ENCODE measurements around the gene GPR84.
"Not testable (repeated sequence)": the region's sequence is repeated elsewhere in the genome, so short reads cannot be mapped to it uniquely, and the experiment has no call there.

Gene GPR84

GRCh38 chr12:54328595-54329337 lies 35.5 kb downstream of the GPR84 start:
- no peak for DNase-seq (ENCODE audit: low read depth in 2 of 3, low spot score in 2 of 3)

GRCh38 chr12:54325442-54326109 lies 38.7 kb downstream of the GPR84 start:
- not testable (repeated sequence) for DNase-seq (ENCODE audit: low read depth in 2 of 3, low spot score in 2 of 3)

GRCh38 chr12:54324617-54325441 lies 39.5 kb downstream of the GPR84 start, which contains the start of gene COPZ1:
Gene COPZ1, plus strand, starts transcription at chr12:54325131. Its CDS starts 33 bp downstream, at chr12:54325164.
- DNase-seq (ENCODE audit: low read depth in 2 of 3, low spot score in 2 of 3) = peak; percentile 74 to 81 (median 78)

GRCh38 chr12:54321363-54321762 lies 42.9 kb downstream of the GPR84 start:
- no peak for DNase-seq (ENCODE audit: low read depth in 2 of 3, low spot score in 2 of 3)
